HG03565 (cell line): ENCODE measurements around the gene SAMD11.
"Not testable (repeated sequence)": the region's sequence is repeated elsewhere in the genome, so short reads cannot be mapped to it uniquely, and the experiment has no call there.

Source experiments
- ATAC-seq: cut with Tn5 transposase; IDR thresholded peaks from one replicate; pipeline ENCODE4 v1.9.1; 2021; ENCODE audit warnings: mild to moderate bottlenecking, moderate library complexity; ENCODE audit not compliant: unreplicated experiment

SAMD11 gene

GRCh38 chr1:974293-974640, 50.5 kb downstream of the SAMD11 start:
- no peak for ATAC-seq

- no peak for ATAC-seq
Observed at GRCh38 chr1:974687-975328, 51.1 kb downstream of the SAMD11 start.

- ATAC-seq: no peak
Observed at GRCh38 chr1:975365-975764, 51.6 kb downstream of the SAMD11 start.

GRCh38 chr1:975896-976683, 52.4 kb downstream of the SAMD11 start:
- ATAC-seq: no peak

GRCh38 chr1:976791-977190, 53.1 kb downstream of the SAMD11 start:
- ATAC-seq: not testable (repeated sequence)

GRCh38 chr1:978069-978834, 54.5 kb downstream of the SAMD11 start:
- no peak for ATAC-seq

- no peak for ATAC-seq
Observed at GRCh38 chr1:978835-979743, 55.4 kb downstream of the SAMD11 start.

- no peak for ATAC-seq
Observed at GRCh38 chr1:979744-980072, 56.0 kb downstream of the SAMD11 start.

- ATAC-seq: no peak
Observed at GRCh38 chr1:980137-980571, 56.4 kb downstream of the SAMD11 start.

- no peak for ATAC-seq
Observed at GRCh38 chr1:980602-981395, 57.1 kb downstream of the SAMD11 start.

- no peak for ATAC-seq
Observed at GRCh38 chr1:981491-981954, 57.8 kb downstream of the SAMD11 start.

GRCh38 chr1:981955-982558, 58.3 kb downstream of the SAMD11 start, which contains the start of gene PERM1:
Gene PERM1, minus strand, starts transcription at chr1:982093. Its CDS starts 1,064 bp downstream, at chr1:981029.
- ATAC-seq: no peak

GRCh38 chr1:982765-983436, 59.2 kb downstream of the SAMD11 start:
- ATAC-seq: no peak

- ATAC-seq: no peak
Observed at GRCh38 chr1:983798-984475, 60.2 kb downstream of the SAMD11 start.

- ATAC-seq: no peak
Observed at GRCh38 chr1:984476-984814, 60.7 kb downstream of the SAMD11 start.

GRCh38 chr1:985126-985525, 61.4 kb downstream of the SAMD11 start:
- ATAC-seq: no peak

- not testable (repeated sequence) for ATAC-seq
Observed at GRCh38 chr1:988061-988460, 64.3 kb downstream of the SAMD11 start.

GRCh38 chr1:991275-991674, 67.6 kb downstream of the SAMD11 start:
- not testable (repeated sequence) for ATAC-seq
